Measurements from ENCODE around the gene MLNR.

Gene MLNR

DNA sequence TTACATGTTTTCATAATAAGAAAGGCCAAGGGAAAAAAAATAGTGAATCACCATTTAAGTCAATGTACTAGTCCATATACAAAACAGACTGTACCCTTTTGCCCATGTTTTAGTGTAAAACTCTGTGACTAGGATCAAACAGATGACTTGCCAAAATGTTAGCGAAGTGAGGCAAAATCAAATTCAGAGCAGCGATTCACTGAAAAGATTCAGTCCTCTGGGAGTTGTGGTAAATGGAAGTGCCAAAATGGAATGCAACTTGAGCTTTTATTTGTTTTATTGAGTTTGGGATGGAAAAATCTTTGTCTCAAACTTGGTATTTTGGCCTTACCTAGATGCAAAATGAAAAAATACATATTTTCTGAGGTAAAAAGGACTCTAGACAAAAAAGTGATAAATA, 36.7 kb downstream of the MLNR start:
- Histone ChIP-seq H3K79me2 (ENCODE audit: insufficient read depth, low read depth) (no peaks in the 10 kb centered on the region), H3K4me1 (ENCODE audit: low read depth, poor library complexity, severe bottlenecking) (no peaks in the 10 kb centered on the region), H3K4me3 (IDR thresholded peaks at IDR 0.05; ENCODE audit: insufficient read depth, low read depth, low read length) (no peak overlapping the region), H3K9ac (no peak overlapping the region), H3K27ac (no peak overlapping the region), H3K27me3 (ENCODE audit: insufficient read depth, low read depth) (no peaks in the 10 kb centered on the region), H3K4me2 (no peak overlapping the region), H4K20me1 (ENCODE audit: insufficient read depth) (no peaks in the 10 kb centered on the region), H3K36me3 (ENCODE audit: insufficient read depth) (no peaks in the 10 kb centered on the region), H2AFZ (ENCODE audit: low read depth) (no peak overlapping the region)
- TF ChIP-seq, protein P1, sequence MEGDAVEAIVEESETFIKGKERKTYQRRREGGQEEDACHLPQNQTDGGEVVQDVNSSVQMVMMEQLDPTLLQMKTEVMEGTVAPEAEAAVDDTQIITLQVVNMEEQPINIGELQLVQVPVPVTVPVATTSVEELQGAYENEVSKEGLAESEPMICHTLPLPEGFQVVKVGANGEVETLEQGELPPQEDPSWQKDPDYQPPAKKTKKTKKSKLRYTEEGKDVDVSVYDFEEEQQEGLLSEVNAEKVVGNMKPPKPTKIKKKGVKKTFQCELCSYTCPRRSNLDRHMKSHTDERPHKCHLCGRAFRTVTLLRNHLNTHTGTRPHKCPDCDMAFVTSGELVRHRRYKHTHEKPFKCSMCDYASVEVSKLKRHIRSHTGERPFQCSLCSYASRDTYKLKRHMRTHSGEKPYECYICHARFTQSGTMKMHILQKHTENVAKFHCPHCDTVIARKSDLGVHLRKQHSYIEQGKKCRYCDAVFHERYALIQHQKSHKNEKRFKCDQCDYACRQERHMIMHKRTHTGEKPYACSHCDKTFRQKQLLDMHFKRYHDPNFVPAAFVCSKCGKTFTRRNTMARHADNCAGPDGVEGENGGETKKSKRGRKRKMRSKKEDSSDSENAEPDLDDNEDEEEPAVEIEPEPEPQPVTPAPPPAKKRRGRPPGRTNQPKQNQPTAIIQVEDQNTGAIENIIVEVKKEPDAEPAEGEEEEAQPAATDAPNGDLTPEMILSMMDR (conservative IDR thresholded peaks at IDR 0.05; ENCODE audit: low read depth, low read length): no peak

DNA sequence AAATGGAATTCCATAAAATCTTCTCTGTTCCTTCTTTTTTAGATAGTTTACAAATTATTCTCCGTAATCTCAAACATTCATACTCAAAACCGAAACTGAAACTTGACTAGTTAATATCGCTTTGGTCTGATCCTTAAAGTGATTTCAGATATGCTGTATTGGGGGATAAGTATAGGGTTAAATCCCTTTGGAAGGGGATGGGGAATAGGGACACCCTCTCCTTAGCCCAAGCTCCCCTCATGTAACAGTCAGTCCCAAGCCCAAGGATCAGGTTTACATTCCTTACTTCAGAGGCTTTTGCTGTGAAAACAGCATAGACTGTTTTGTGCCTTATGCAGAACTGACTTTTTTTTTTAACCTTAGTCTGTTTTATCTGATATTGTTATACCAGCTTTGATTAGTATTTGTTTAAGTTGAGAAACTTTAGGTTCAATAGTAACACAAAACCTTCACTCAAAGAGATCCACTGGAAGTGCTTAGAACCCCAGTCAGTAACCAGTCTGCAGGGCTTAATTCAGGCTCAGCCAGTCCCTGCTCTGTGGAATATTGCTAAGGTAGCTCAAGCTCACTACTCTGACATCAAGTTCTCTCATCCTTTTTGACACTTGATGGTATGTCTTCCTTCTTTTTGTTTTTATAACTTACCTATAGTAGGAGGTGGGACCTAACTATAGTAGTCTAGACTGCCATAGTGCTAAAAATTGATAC, 38.1 kb downstream of the MLNR start:
- Histone ChIP-seq H3K79me2 (ENCODE audit: insufficient read depth, low read depth) (no peaks in the 10 kb centered on the region), H3K4me1 (ENCODE audit: low read depth, poor library complexity, severe bottlenecking) (no peaks in the 10 kb centered on the region), H3K4me3 (IDR thresholded peaks at IDR 0.05; ENCODE audit: insufficient read depth, low read depth, low read length) (no peak overlapping the region), H3K27ac (no peak overlapping the region), H3K36me3 (ENCODE audit: insufficient read depth) (no peaks in the 10 kb centered on the region), H2AFZ (ENCODE audit: low read depth) (no peak overlapping the region), H3K27me3 (ENCODE audit: insufficient read depth, low read depth) (no peaks in the 10 kb centered on the region), H3K9ac (no peak overlapping the region), H4K20me1 (ENCODE audit: insufficient read depth) (no peaks in the 10 kb centered on the region), H3K4me2 (no peak overlapping the region)
- TF ChIP-seq, protein P1 (conservative IDR thresholded peaks at IDR 0.05; ENCODE audit: low read depth, low read length): no peak

DNA sequence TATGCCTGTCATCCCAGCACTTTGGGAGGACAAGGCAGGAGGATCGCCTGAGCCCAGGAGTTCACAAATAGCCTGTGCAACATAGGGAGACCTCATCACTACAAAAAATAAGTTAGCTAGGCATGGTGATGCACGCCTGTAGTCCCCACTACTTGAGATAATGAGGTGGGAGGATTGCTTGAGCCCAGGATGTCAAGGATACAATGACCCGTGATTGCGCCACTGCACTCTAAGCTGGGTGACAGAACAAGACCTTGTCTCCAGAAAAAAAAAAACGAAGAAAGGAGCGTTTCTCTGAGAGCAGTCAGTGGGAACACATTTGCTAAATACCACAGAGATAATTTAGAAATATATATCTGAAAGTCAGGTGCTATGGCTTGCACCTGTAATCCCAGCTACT, 39.4 kb downstream of the MLNR start:
- H3K27ac ChIP-seq: no peak overlapping the region
- TF ChIP-seq, protein P1 (conservative IDR thresholded peaks at IDR 0.05; ENCODE audit: low read depth, low read length): no peak
- no peak overlapping the region for H3K9ac ChIP-seq
- H3K79me2 ChIP-seq (ENCODE audit: insufficient read depth, low read depth): no peaks in the 10 kb centered on the region
- H4K20me1 ChIP-seq (ENCODE audit: insufficient read depth): no peaks in the 10 kb centered on the region
- H3K36me3 ChIP-seq (ENCODE audit: insufficient read depth): no peaks in the 10 kb centered on the region
- no peak overlapping the region for H3K4me3 ChIP-seq (IDR thresholded peaks at IDR 0.05; ENCODE audit: insufficient read depth, low read depth, low read length)
- no peaks in the 10 kb centered on the region for H3K27me3 ChIP-seq (ENCODE audit: insufficient read depth, low read depth)
- no peak overlapping the region for H3K4me2 ChIP-seq
- no peak overlapping the region for H2AFZ ChIP-seq (ENCODE audit: low read depth)
- H3K4me1 ChIP-seq (ENCODE audit: low read depth, poor library complexity, severe bottlenecking): no peaks in the 10 kb centered on the region

DNA sequence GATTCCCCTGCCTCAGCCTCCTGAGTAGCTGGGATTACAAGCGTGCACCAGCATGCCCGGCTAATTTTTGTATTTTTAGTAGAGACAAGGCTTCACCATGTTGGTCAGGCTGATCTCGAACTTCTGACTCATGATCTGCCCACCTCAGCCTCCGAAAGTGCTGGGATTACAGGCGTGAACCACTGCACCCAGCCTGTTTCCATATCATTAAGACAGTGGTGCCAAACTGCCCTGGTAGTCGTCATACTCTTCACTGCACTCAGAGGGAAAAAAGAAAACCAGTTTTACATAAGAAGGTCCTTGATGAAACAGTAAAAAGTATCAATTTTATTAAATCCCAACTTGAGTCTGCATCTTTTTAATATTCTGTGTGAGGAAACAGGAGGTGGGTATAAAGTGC, 42.5 kb downstream of the MLNR start:
- Histone ChIP-seq H3K79me2 (ENCODE audit: insufficient read depth, low read depth) (no peaks in the 10 kb centered on the region), H3K4me1 (ENCODE audit: low read depth, poor library complexity, severe bottlenecking) (no peaks in the 10 kb centered on the region), H4K20me1 (ENCODE audit: insufficient read depth) (no peaks in the 10 kb centered on the region), H3K36me3 (ENCODE audit: insufficient read depth) (no peaks in the 10 kb centered on the region), H3K4me3 (IDR thresholded peaks at IDR 0.05; ENCODE audit: insufficient read depth, low read depth, low read length) (no peak overlapping the region), H2AFZ (ENCODE audit: low read depth) (no peak overlapping the region), H3K9ac (no peak overlapping the region), H3K27me3 (ENCODE audit: insufficient read depth, low read depth) (no peaks in the 10 kb centered on the region), H3K4me2 (no peak overlapping the region), H3K27ac (no peak overlapping the region)
- TF ChIP-seq, protein P1 (conservative IDR thresholded peaks at IDR 0.05; ENCODE audit: low read depth, low read length): no peak
